Omental fat pad (tissue), 4 donors: Measurements from ENCODE around the gene EXTL1. TPM values are rescaled to one million over a fixed set of nuclear protein-coding genes. Genes with fewer than 3 reads are reported as not detected.

ENCODE experiments used
- ATAC-seq: fragments of 150-250 bp; one replicate; pipeline ENCODE4 v1.9.1; 2016; ENCODE audit warnings: mild to moderate bottlenecking, moderate library complexity; ENCODE audit not compliant: low FRiP score
- DNase-seq: peaks from one replicate; pipeline ENCODE4 v3.0.0-alpha.2; 2019; ENCODE audit warnings: low spot score
- total RNA-seq, 4 donors: library from RNA; depleted of rRNA; stranded (reverse); fragments of >200 nt; gene quantifications; one replicate each; pipeline ENCODE4 v1.1.0, GENCODE V29; 2016
- TF ChIP-seq, protein P1 (sequence below), 3 donors: fragments of 450-650 bp; IDR thresholded peaks; one replicate each; pipeline ENCODE4 v1.5.1; 2016 to 2017; ENCODE audit warnings: antibody characterized with exemption in 3 of 3, mild to moderate bottlenecking in 3 of 3, moderate library complexity in 2 of 3

EXTL1 gene
- total RNA-seq, 4 donors from 2014 or later, result 0.65 TPM; not detected in 3

DNA sequence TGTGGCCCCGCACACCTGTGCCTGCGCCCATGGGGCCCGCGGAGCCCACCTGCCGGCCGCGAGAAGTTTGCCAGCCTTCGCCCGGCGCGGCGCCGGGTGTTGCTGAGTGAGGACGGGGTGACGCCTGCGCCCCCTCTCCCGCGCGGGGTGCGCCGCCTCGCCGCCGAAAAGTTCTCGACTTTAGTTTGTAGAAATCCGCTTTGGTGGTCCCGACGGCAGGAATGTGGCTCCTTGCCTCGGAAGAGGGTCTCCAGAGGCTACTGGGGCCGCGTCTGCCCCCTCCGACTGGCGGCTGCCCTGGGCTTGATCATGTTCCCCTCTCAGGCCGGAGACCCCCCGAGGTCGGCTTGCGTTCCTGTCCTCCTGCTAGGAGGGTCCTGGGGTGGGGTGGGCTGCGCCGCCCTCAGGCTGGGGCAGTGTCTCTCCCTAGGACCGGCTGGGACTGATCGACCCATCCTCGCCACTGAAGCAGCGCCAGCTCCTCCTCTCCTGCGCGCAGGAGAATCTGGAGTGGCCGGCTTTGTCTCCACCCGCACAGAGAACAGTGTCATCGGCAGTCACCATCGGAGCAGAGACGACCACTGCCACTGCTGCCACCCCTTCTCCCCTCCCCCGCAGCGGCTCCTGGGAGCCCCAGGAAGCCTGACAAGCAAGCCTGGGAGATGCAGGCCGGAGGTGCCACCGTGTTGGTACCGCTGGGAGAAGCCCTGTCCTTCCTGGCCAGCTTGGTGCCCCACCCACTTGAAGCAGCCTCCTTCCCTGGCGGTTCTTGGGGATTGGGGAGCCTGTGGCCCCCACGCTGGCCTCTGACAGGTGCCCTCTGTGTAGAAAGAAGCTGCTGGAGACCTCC lies 24.9 kb downstream of the EXTL1 start:
- TF ChIP-seq, protein P1, sequence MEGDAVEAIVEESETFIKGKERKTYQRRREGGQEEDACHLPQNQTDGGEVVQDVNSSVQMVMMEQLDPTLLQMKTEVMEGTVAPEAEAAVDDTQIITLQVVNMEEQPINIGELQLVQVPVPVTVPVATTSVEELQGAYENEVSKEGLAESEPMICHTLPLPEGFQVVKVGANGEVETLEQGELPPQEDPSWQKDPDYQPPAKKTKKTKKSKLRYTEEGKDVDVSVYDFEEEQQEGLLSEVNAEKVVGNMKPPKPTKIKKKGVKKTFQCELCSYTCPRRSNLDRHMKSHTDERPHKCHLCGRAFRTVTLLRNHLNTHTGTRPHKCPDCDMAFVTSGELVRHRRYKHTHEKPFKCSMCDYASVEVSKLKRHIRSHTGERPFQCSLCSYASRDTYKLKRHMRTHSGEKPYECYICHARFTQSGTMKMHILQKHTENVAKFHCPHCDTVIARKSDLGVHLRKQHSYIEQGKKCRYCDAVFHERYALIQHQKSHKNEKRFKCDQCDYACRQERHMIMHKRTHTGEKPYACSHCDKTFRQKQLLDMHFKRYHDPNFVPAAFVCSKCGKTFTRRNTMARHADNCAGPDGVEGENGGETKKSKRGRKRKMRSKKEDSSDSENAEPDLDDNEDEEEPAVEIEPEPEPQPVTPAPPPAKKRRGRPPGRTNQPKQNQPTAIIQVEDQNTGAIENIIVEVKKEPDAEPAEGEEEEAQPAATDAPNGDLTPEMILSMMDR (IDR thresholded peaks at IDR 0.05), result no peak
- no peak for DNase-seq
- ATAC-seq, result no peak

DNA sequence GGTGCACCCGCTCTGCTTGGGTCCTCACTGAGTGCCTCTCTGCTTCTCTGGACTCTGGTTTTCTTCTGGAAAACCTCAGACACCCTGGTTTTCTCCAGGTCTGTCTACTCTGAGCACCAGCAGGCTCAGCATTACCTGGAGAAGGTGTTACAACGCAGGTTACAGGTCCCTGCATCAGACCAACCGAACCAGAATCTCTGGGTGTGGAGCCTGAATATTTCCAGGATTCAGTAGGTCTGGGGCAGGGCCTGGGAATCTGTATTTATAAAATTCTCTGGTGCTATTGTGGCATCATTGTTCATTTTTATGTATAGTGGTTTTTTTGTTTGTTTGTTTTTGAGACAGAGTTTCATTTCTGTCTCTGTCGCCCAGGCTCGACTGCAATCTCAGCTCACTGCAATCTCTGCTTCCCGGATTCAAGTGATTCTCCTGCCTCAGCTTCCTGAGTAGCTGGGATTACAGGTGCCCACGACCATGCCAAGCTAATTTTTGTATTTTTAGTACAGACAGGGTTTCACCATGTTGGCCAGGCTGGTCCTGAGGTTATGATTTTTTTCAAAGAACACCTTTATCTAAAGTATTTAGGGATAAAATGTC lies 25.8 kb downstream of the EXTL1 start:
- TF ChIP-seq, protein P1 (IDR thresholded peaks at IDR 0.05), result no peak
- no peak for DNase-seq
- ATAC-seq, result no peak

DNA sequence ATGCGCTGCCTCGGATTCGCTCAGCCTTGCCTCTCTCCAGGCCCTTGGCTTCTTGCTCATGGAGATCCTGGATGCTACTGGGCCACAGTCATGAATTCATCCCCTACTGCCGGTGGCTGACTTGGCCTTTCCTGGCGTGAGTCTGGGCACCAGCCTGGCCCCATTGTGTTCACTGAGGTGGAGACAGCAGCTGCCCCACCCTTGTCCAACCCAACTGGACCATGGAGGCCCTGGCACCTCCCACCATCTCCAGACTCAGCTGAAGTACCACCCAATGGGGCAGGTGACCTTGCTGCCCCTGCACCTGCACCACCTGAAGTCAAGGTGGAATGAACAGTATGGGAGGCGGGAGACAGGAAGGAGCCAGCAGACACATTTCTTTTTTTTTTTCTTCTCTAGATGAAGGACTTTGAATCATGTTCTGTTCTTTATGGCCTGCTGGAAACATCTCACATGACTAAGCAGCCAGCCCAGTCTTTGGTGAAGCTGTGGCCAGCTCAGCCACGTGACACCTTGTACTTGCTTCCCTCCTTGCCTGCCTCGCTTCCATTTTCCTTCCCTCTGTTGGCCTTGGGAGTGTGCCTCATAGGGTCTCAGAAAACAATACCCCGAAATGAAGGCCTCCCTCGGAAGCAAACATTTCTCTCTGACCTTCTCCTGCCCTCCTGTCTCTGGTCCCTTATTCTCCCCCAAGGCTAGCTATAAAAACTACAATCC lies 28.1 kb downstream of the EXTL1 start:
- DNase-seq (no peak), ATAC-seq (no peak)
- TF ChIP-seq, protein P1 (IDR thresholded peaks at IDR 0.05), result no peak

DNA sequence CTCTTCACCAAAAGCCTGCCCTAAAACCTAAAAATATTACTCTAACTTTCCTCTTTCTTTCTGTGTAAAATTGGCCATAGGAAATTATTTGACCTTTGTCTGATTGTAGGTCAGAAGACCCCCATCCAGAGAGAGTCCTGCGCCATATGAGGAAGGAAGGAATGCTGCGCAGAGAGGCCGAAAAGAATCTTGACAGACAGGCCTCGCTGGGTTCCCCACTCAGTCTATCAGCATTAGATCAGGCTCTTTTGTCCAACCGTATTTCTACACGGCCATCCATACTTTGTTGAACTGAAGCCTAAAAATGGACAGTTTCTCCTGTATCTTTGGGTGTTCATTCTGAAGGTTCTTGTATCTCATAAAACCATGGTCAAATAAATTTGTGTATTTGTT lies 28.7 kb downstream of the EXTL1 start:
- DNase-seq, result no peak
- ATAC-seq, result no peak
- TF ChIP-seq, protein P1 (IDR thresholded peaks at IDR 0.05), result no peak

DNA sequence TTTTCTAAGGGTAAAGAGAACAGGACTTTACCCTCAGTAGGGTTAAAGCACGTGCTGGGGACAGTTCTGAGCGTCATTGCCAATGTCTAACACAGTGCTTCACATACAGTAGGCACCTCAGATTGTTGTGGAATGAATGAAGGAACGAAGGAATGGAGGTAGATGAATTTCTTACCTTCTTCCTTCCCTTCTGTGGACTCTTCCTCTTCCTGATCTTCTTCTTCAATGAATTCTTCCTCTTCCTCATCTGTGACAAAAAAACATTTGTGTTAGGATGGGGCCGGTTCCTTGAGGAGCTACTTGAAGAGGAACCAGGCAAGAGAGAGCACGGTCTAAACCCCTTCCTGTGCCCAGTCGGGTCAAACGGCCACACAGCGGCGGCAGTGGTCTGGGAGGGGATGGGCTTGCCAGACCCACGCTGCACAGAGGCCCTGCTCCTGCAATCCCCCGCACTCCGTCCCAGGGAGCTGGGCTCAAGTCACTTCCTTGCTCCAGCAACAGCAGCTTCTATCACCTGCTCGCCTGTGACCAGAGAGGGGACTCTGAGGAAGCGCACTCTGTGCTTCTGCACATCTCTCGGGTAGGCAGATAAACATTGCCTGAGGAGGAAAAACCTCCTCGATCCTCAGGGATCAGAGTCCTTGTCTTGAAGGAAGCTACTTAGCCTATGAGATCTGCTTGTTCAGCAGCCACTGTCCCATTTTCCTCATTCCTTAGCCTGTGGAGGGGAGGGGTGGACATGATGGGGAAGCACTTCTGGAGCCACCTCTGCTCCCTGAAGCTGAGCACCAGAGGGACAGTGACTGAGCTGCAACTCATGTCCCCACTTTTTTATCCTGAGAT lies 32.4 kb downstream of the EXTL1 start:
- TF ChIP-seq, protein P1 (IDR thresholded peaks at IDR 0.05), result no peak
- ATAC-seq (no peak), DNase-seq (no peak)

DNA sequence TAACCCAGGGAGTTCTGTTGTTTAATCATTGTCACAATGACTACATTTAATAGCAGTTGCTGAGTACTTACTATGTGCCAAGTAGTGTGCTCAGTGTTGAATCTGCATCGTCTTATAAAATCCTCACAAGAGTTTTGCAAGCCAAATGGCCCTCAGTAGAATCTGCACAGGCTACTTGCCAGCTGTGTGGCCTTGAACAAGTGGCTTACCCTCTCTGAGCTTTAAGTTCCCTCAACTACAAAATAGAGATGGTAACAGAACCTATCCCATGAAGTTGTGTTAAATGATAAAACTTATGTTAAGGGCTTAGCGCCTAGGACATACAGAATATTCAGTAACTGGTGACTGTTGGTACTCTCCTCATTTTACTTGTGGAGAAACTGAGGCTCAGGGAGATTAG lies 33.5 kb downstream of the EXTL1 start:
- ATAC-seq, result no peak
- DNase-seq, result no peak
- TF ChIP-seq, protein P1 (IDR thresholded peaks at IDR 0.05), result no peak
